CD4-positive, alpha-beta T cell (primary cell): ENCODE results near the gene SMTNL1. TPM values are rescaled to one million over a fixed set of nuclear protein-coding genes. Genes with fewer than 3 reads are reported as not detected.

ENCODE experiments used
- ATAC-seq: fragments of 200-7000 bp; cut with Tn5 transposase; one replicate; pipeline ENCODE4 v1.10.0; 2022; ENCODE audit warnings: mild to moderate bottlenecking; ENCODE audit not compliant: poor library complexity
- CTCF ChIA-PET: fragments of 350-600 bp; sonication (Branson Sonifier 250); formaldehyde crosslinking; loops from one replicate; lab custom pipeline; 2021; ENCODE audit warnings: antibody characterized with exemption, inconsistent platforms; lab: Charles Lee
- POLR2A ChIA-PET: fragments of 350-600 bp; sonication (Branson Sonifier 250); formaldehyde crosslinking; loops from one replicate; lab custom pipeline; 2021; ENCODE audit warnings: antibody characterized with exemption, inconsistent platforms; lab: Charles Lee
- DNase-seq, 14 experiments: peaks; one replicate each; pipeline ENCODE4 v3.0.0-alpha.2; 2013 to 2020; ENCODE audit warnings: mixed read lengths in 2 of 14
- H3K27ac ChIP-seq, 2 donors: one replicate each; pipeline versions ENCODE4 v1.5.1 to v1.7.0; 2013; ENCODE audit warnings: low read length in 2 of 2, low read depth in 1 of 2, mild to moderate bottlenecking in 1 of 2
- H3K27me3 ChIP-seq, 2 experiments: 1 replicate in 1 of 2; 2 replicates in 1 of 2; pipeline versions ENCODE4 v1.6.1 to v1.7.0; 2013; ENCODE audit warnings: low read length in 2 of 2, control low read depth in 1 of 2, mild to moderate bottlenecking in 1 of 2, moderate library complexity in 1 of 2; ENCODE audit not compliant: insufficient read depth in 2 of 2, control insufficient read depth in 1 of 2
- H3K36me3 ChIP-seq: one replicate; pipeline ENCODE4 v1.6.1; 2013; ENCODE audit warnings: low read length, control low read depth; ENCODE audit not compliant: insufficient read depth
- H3K4me1 ChIP-seq: one replicate; pipeline ENCODE4 v1.6.1; 2013; ENCODE audit warnings: low read length, control low read depth; ENCODE audit not compliant: insufficient read depth
- H3K4me3 ChIP-seq: one replicate; pipeline ENCODE4 v1.5.1; 2013; ENCODE audit warnings: mild to moderate bottlenecking, low read length, moderate library complexity
- H3K9me3 ChIP-seq, 2 experiments: 1 replicate in 1 of 2; 2 replicates in 1 of 2; pipeline versions ENCODE4 v1.6.1 to v1.7.0; 2013; ENCODE audit warnings: low read length in 2 of 2, mild to moderate bottlenecking in 2 of 2, control low read depth in 1 of 2, moderate library complexity in 1 of 2; ENCODE audit not compliant: control insufficient read depth in 1 of 2, insufficient read depth in 1 of 2
- H3K27ac Mint-ChIP-seq: one replicate; pipeline ENCODE4 v1.8.0; 2020; ENCODE audit warnings: mixed read lengths
- H3K27me3 Mint-ChIP-seq: one replicate; pipeline ENCODE4 v1.8.0; 2021; ENCODE audit warnings: mixed read lengths
- H3K36me3 Mint-ChIP-seq: one replicate; pipeline ENCODE4 v1.8.0; 2021; ENCODE audit warnings: low read depth, mixed read lengths
- H3K4me1 Mint-ChIP-seq: one replicate; pipeline ENCODE4 v1.8.0; 2021; ENCODE audit warnings: low read depth, mixed read lengths
- H3K4me3 Mint-ChIP-seq: one replicate; pipeline ENCODE4 v1.8.0; 2020; ENCODE audit warnings: mild to moderate bottlenecking, mixed read lengths
- H3K9me3 Mint-ChIP-seq: one replicate; pipeline ENCODE4 v1.8.0; 2020; ENCODE audit warnings: mixed read lengths
- intact Hi-C, 2 experiments: fragments of 100-400 bp; cut with DNase I in 1 of 2; cut with micrococcal nuclease in 1 of 2; formaldehyde crosslinking; loops; one replicate each; pipeline versions ENCODE4 v1.15.1 to v1.9.0; 2023 to 2025; cut with DNase I, micrococcal nuclease
- total RNA-seq, 174 experiments: library from RNA in 2 of 174; stranded (reverse) in 2 of 174; gene quantifications; one replicate each; pipeline ENCODE4 v1.2.3 and lab custom pipeline; 2021 to 2026
- TF ChIP-seq, protein P1 (sequence below): fragments of 200-600 bp; IDR thresholded peaks from one replicate; pipeline ENCODE4 v1.8.0; 2022; ENCODE audit warnings: antibody characterized with exemption, mild to moderate bottlenecking

Gene SMTNL1
- total RNA-seq, 2 experiments from 2014 or later, result not detected

DNA sequence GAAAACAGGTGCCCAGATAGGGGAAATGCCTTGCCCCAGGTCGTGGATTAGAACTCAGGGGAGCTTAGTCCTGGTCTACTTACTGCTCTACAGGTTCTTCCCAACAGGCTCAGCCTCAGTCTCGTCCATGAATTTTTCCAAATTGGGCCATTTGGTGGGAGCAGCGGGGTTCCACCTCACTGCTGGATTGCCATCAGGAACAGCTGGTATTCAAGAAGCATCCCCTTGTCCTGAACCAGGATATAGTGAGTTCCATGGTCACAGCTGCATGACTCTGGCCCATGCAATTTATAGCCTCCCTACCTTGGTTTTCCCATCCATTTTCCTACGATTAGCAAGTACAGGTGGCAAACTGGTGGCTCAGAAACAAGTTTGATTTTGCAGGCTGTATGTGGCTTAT is 36.7 kb downstream of the SMTNL1 start:
- TF ChIP-seq, protein P1, sequence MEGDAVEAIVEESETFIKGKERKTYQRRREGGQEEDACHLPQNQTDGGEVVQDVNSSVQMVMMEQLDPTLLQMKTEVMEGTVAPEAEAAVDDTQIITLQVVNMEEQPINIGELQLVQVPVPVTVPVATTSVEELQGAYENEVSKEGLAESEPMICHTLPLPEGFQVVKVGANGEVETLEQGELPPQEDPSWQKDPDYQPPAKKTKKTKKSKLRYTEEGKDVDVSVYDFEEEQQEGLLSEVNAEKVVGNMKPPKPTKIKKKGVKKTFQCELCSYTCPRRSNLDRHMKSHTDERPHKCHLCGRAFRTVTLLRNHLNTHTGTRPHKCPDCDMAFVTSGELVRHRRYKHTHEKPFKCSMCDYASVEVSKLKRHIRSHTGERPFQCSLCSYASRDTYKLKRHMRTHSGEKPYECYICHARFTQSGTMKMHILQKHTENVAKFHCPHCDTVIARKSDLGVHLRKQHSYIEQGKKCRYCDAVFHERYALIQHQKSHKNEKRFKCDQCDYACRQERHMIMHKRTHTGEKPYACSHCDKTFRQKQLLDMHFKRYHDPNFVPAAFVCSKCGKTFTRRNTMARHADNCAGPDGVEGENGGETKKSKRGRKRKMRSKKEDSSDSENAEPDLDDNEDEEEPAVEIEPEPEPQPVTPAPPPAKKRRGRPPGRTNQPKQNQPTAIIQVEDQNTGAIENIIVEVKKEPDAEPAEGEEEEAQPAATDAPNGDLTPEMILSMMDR, result no peak
- Mint-ChIP-seq H3K27me3 (peaks cover 8% of the 10 kb centered on the region), H3K9me3 (no peaks in the 10 kb centered on the region), H3K27ac (no peak overlapping the region), H3K36me3 (no peaks in the 10 kb centered on the region), H3K4me3 (no peak overlapping the region), H3K4me1 (peaks cover 7% of the 10 kb centered on the region)
- CTCF ChIA-PET, result interaction anchor here (0.5 kb wide), 1 partner anchor 124 kb away, joined by 3 read pairs; no protein-coding TSS in a partner anchor
- H3K4me3 ChIP-seq, result no peak overlapping the region
- no peaks in the 10 kb centered on the region for H3K36me3 ChIP-seq
- peaks cover 6% of the 10 kb centered on the region for H3K4me1 ChIP-seq
- no peaks in the 10 kb centered on the region for H3K27me3 ChIP-seq
- H3K27ac ChIP-seq, result no peak overlapping the region
- no peaks in the 10 kb centered on the region for H3K9me3 ChIP-seq
- no peak for ATAC-seq
- no peak for DNase-seq
- POLR2A ChIA-PET, result no interaction called here
- intact Hi-C loops, result no loop called here

DNA sequence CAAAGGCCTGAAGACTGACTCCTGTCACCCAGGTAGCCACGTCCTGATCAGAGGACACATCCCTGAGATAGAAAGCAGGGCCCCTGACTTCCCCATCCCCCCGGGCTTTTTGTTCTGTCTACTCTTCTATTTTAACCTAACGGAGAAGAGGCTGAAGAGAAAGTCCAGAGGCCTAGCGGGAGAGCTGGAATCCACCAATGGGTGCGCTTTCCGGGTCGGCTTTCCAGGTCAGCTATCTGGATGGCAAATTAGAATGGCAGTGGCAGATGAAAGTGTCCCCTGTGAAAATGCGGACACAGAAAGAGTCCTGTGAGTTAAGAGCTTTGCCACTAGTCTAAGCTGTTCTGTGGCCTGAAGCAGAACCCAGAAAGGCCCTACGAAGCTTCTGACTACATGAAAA is 46.9 kb downstream of the SMTNL1 start:
- H3K4me1 Mint-ChIP-seq, result peaks cover 21% of the 10 kb centered on the region
- H3K27ac Mint-ChIP-seq, result no peak overlapping the region
- H3K9me3 ChIP-seq, result no peaks in the 10 kb centered on the region
- no peaks in the 10 kb centered on the region for H3K36me3 Mint-ChIP-seq
- no peak overlapping the region for H3K4me3 ChIP-seq
- ChIA-PET POLR2A (no interaction called here), CTCF (no interaction called here)
- DNase-seq (no peak), ATAC-seq (no peak)
- no peak overlapping the region for H3K27ac ChIP-seq
- H3K36me3 ChIP-seq, result no peaks in the 10 kb centered on the region
- H3K9me3 Mint-ChIP-seq, result no peaks in the 10 kb centered on the region
- no peaks in the 10 kb centered on the region for H3K4me1 ChIP-seq
- no peak overlapping the region for H3K4me3 Mint-ChIP-seq
- no peaks in the 10 kb centered on the region for H3K27me3 ChIP-seq
- TF ChIP-seq, protein P1, result no peak
- H3K27me3 Mint-ChIP-seq, result no peaks in the 10 kb centered on the region
- intact Hi-C loops, result no loop called here

DNA sequence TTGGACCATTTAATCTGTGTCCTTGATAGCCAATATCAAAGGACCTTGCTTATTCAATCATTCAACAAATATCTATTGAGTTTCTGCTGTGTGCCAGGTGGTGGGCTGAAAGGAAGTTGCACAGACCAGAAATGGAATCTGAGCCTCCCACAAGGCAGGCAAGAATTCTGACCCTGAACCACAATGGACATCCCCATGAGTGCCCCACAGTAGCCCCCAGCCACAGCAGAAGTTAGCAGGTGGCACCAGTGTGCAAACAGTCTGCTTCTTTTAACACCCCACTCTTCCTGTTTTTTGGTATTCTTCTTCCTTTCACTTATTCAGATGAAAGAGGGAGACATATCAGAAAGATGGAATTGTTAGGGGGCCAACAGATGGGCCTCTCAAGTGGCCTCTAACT is 47.9 kb downstream of the SMTNL1 start:
- Histone ChIP-seq H3K9me3 (no peaks in the 10 kb centered on the region), H3K4me1 (no peaks in the 10 kb centered on the region), H3K27me3 (no peaks in the 10 kb centered on the region), H3K4me3 (no peak overlapping the region), H3K27ac (no peak overlapping the region), H3K36me3 (no peaks in the 10 kb centered on the region)
- Mint-ChIP-seq H3K9me3 (no peaks in the 10 kb centered on the region), H3K27ac (no peak overlapping the region), H3K4me3 (no peak overlapping the region), H3K27me3 (no peaks in the 10 kb centered on the region), H3K4me1 (peaks cover 21% of the 10 kb centered on the region), H3K36me3 (no peaks in the 10 kb centered on the region)
- ATAC-seq (no peak), DNase-seq (no peak)
- TF ChIP-seq, protein P1, result no peak
- ChIA-PET CTCF (no interaction called here), POLR2A (no interaction called here)
- intact Hi-C loops, result no loop called here
